HG02759 (cell line): ENCODE measurements around the gene MSH3.
"Not testable (repeated sequence)": the region's sequence is repeated elsewhere in the genome, so short reads cannot be mapped to it uniquely, and the experiment has no call there.

ENCODE experiments used
- ATAC-seq: cut with Tn5 transposase; IDR thresholded peaks from one replicate; pipeline ENCODE4 v1.9.1; 2021; ENCODE audit warnings: mild to moderate bottlenecking, moderate library complexity; ENCODE audit not compliant: unreplicated experiment

Gene MSH3

GRCh38 chr5:80752427-80752826 is 98.0 kb downstream of the MSH3 start:
- ATAC-seq = no peak

DNA sequence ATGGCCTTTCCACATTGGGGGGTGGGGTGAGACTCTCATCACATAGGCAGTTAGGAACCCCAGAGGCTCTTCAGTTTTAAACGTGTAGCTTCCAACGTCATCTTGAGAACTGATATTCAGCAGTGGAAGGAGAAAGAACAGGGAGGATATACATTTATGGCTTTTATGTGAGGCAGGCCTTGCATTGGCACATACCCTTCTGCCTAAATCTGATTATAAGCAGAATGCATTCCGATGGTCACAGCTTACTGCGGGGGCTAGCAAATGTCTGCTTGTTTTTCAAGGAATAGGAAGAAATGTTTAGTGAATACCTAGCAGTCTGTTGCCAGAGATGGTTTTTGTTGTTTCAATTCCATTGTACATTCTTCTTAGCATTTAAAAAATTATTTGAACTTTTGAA is 99.3 kb downstream of the MSH3 start:
- no peak for ATAC-seq

GRCh38 chr5:80754900-80755299 is 100.4 kb downstream of the MSH3 start:
- ATAC-seq = peak; percentile 62

DNA sequence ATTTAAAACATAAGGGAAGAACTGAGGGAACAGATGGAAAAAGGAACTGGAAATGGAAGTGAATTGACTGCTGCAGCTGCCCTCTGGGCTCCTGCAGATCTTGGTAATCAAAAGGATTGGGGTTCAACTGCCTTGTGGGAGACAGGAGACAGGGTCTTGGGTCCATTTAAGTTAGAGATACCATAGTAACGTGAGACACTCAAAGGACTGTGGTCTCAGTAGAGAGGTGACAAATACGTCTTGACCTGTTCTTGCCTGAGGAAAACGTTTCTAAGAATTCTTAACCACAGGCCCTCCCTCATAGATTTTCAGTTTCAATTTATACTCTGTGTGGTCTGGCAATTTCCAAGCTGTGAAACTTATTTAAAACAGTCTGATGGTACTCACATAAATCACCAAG is 101.2 kb downstream of the MSH3 start:
- peak; percentile 96 for ATAC-seq

DNA sequence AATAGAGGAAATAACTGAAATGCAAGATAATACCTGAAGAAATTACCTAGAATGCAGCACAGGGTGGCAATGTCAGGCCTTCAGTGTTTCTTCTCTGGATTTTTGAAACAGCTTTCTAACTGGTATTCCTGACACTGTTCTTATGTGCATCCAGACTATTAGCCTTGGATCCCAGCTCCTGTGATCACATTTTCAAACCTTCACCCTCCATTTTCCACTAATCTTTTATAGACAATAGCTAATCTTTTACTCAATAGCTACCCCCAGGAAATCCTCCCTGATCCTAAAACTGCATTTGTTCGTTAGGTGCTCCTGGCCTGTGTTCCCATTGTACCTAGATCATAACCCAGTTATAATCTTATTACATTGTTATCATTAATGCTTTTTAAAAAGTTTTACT is 101.8 kb downstream of the MSH3 start:
- ATAC-seq = no peak

GRCh38 chr5:80757290-80757689 is 102.8 kb downstream of the MSH3 start:
- no peak for ATAC-seq

- ATAC-seq = no peak
Observed at GRCh38 chr5:80759866-80760577, 105.6 kb downstream of the MSH3 start.

- ATAC-seq = no peak
Observed at GRCh38 chr5:80760680-80761079, 106.2 kb downstream of the MSH3 start.

DNA sequence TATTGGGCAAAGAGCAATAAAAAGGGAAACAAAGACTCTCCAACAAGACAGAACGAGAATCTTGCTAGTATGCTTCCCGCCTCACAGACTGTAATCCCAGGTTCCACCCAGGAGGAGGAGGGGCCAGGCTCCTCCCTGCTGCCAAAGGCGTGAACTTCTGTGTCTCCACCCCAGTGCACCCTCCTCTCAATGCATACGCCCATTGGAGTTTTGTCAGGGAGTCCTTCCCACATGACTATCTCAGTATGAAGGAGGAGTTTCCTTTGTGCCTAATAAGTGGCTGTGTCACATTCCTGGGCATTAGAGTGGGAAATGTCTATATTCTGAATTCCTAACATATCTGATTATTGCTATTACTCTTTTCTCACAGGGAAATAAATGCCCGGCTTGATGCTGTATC is 106.7 kb downstream of the MSH3 start:
- ATAC-seq = no peak

- ATAC-seq = no peak
Observed at GRCh38 chr5:80761966-80762365, 107.5 kb downstream of the MSH3 start.

DNA sequence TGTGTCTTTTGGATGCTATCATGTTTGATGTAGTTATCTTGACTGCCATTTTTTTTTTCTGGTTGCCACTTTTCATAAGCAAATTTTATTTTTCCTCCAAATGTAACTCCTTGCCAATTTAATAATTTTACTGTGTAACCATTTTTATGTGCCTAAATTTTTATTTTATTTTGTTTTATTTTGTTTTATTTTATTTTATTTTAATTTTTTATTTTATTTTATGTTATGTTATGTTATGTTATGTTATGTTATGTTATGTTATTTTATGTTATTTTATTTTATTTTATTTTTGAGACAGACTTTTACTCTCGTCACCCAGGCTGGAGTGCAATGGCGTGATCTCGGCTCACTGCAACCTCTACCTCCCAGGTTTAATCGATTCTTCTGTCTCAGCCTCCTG is 108.1 kb downstream of the MSH3 start:
- no peak for ATAC-seq

GRCh38 chr5:80763211-80763610 is 108.8 kb downstream of the MSH3 start:
- no peak for ATAC-seq

- ATAC-seq = no peak
Observed at GRCh38 chr5:80763873-80764647, 109.6 kb downstream of the MSH3 start.

GRCh38 chr5:80764786-80765185 is 110.3 kb downstream of the MSH3 start:
- ATAC-seq = no peak

DNA sequence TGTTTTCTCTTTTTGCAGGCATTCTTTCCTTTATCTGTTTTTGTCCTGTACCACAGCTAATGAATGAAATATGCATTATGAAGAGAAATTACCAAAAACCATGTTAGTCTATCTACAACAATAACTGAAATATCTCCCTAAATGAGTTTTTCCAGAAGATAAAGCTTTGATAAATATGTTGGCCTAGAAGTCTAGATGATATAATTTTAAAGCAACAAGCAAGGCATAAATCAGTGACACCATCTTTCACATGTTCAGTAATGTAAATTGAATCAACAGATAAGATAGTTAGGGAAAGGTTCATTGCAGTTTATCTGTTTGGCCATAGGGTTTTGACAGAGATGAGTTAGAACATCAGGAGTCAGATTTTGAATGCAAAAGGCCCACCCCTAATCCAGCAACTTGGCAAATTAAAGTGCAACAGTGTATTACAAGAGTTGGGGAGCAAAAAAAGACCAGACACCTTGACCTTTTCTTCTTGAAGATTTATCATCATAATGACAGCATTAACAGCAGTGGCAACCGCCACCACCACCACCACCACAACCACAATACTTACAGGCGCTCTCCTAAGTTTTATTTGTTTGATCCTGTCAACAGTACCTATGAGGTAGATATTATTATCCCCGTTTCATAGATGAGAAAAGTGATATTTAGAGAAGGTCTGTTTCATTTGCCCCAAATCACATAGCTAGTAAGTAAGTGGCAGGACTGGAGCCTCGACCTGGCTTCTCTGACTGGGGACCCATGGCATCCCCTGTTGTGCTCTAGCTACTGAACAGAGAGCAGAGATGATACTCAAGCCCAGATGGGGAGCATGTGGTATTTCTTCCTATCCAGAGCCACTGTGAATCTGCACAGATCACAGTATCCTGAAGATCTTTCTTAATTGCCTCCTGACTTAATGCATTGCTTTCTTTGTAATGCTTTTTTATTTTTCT is 123.2 kb downstream of the MSH3 start:
- no peak for ATAC-seq

DNA sequence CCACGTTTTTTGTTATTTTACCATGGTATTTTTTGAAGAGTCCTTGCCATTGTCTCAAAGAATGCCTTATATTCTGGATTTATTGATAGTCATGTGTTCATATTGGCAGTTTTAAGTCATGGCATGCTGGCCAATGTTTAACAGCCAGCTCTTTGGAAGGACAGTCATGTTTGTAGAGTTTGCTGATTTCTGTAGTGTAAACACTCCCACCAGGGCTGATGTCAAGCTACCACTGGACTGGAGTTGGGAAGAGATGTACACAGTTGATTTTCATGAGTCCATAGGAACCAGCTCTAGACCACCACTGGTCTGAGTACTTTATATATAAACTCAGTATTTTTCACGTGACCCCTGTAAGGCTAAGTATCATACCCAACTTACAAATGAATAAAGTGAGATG is 125.6 kb downstream of the MSH3 start:
- ATAC-seq = no peak

DNA sequence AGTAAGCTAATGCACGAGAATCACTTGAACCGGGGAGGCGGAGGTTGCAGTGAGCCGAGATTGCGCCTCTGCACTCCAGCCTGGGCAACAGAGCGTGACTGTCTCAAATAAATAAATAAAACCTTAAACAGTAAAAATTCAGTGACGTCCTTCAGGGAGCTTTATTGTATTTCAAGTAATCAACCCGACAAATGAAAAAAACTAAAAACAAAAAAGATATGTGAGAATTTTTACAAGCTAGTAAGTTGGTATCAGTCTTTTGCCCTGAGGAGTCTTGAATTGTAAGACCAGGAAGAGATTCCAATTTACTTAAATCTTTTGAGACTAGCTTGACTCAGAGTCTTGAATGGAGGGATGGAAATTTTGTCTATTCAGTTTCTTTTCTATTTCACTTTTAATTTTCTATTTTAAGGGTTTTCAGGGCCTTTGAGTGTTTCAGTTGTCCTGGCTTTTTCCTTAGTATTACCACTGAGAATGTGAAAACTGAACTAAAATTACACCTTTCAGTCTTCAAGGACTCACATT is 126.4 kb downstream of the MSH3 start:
- ATAC-seq = no peak

DNA sequence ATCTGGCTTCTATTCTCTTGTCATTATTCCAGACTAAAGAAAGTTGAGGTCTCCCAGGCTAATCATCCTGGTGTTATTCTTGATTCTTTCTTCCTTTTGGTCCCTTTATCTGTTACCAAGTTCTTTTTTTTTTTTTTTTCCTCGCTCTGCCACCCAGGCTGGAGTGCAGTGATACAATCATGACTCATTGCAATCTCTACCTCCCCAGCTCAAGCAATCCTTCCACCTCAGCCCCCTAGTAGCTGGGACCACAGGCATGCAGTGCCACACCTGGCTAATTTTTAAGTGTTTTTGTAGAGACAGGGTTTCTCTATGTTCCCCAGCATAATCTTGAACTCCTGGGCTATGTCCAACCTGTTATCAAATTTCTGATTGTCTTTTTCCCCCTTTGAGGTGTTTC is 126.9 kb downstream of the MSH3 start:
- no peak for ATAC-seq

DNA sequence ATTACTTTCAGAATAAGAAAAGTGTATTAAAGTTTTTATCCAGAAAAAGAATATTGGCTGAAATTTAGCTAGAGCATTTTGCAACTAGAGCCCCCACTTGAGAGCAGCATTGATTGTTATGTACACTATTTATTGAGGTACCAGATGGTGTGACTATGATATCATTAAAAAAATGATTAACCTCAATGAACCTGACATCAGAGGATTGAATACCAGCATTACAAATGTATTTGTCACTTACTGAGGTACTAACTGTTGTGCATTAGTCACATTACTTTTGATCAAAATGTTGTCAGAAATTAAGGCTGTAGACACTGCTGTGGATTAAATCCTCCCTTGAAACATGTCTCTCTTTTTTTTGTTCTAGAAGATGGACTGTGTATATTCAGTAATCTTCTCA is 128.2 kb downstream of the MSH3 start:
- no peak for ATAC-seq

DNA sequence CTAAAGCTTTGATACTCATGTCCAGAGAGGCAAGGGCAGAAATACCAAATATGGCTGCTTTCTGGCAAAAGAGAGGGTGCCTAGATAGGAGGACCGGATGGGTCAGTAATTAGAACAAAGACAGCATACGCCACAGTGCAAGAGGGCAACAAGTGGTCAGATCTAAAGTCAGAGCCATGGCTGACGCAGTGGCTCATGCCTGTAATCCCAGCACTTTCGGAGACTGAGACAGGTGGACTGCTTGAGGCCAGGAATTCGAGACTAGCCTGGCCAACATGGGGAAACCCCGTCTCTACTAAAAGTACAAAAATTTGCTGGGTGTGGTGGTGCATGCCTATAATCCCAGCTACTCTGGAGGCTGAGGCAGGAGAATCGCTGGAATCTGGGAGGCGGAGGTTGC is 129.3 kb downstream of the MSH3 start:
- not testable (repeated sequence) for ATAC-seq

- ATAC-seq = no peak
Observed at GRCh38 chr5:80784451-80784850, 130.0 kb downstream of the MSH3 start.
